Vagina (tissue), 2 donors: ENCODE results near the gene NUMA1.

ENCODE experiments used
- POLR2A ChIP-seq, 2 donors: fragments of 450-650 bp; IDR thresholded peaks; one replicate each; pipeline ENCODE4 v1.6.1; 2017; ENCODE audit warnings: antibody characterized with exemption in 2 of 2, mild to moderate bottlenecking in 2 of 2, moderate library complexity in 2 of 2
- POLR2AphosphoS5 ChIP-seq, 2 donors: sonication (generic); formaldehyde crosslinking; IDR thresholded peaks; one replicate each; pipeline ENCODE4 v1.9.0; 2017; ENCODE audit warnings: antibody characterized with exemption in 2 of 2, mild to moderate bottlenecking in 2 of 2, low read depth in 1 of 2; ENCODE audit not compliant: insufficient read depth in 1 of 2

DNA sequence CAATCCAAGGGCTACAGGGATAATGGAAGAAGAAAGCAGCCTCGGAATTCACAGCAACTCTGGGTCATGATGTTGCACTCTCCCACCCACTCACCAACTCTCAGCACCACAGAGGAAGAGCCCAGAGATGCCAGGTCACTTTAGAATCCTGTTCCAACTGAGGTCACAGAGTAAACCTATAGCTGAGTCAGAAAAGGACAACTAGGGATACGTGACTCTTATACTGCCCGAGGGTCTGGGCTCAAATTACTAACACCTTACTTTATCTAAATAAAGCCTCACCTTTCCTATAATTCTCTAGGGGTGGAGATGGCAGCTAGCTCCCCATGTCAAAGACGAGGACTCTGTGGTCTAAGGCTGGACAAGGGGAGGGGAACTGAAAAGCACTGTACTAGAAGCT lies 57.0 kb downstream of the NUMA1 start:
- TF ChIP-seq POLR2A (IDR thresholded peaks at IDR 0.05) (no peak), POLR2AphosphoS5 (IDR thresholded peaks at IDR 0.05; ENCODE audit: insufficient read depth in 1 of 2, low read depth in 1 of 2) (no peak)
